Nephron progenitor cell (in vitro differentiated cells): ENCODE data around the gene PTBP3.

Experiments used
- DNase-seq: peaks from one replicate; pipeline ENCODE4 v3.0.0; 2021
- H3K27ac Mint-ChIP-seq: 2 replicates; pipeline ENCODE4 v1.8.0; 2021; ENCODE audit warnings: mild to moderate bottlenecking, moderate library complexity, mixed read lengths
- H3K27me3 Mint-ChIP-seq: 2 replicates; pipeline ENCODE4 v1.8.0; 2021; ENCODE audit warnings: mild to moderate bottlenecking, low read depth, mixed read lengths; ENCODE audit not compliant: poor library complexity
- H3K36me3 Mint-ChIP-seq: 2 replicates; pipeline ENCODE4 v1.8.0; 2021; ENCODE audit warnings: low read depth, mixed read lengths
- H3K4me1 Mint-ChIP-seq: 2 replicates; pipeline ENCODE4 v1.8.0; 2021; ENCODE audit warnings: mixed read lengths
- H3K4me3 Mint-ChIP-seq: 2 replicates; pipeline ENCODE4 v1.8.0; 2021; ENCODE audit warnings: mild to moderate bottlenecking, moderate library complexity, mixed read lengths
- H3K9me3 Mint-ChIP-seq: 2 replicates; pipeline ENCODE4 v1.8.0; 2021; ENCODE audit warnings: mild to moderate bottlenecking, moderate library complexity, mixed read lengths
- CTCF ChIP-seq: fragments of 200-600 bp; sonication (generic); IDR thresholded peaks from 2 replicates; pipeline ENCODE4 v1.5.0; 2021; ENCODE audit warnings: antibody characterized with exemption

The PTBP3 gene

DNA sequence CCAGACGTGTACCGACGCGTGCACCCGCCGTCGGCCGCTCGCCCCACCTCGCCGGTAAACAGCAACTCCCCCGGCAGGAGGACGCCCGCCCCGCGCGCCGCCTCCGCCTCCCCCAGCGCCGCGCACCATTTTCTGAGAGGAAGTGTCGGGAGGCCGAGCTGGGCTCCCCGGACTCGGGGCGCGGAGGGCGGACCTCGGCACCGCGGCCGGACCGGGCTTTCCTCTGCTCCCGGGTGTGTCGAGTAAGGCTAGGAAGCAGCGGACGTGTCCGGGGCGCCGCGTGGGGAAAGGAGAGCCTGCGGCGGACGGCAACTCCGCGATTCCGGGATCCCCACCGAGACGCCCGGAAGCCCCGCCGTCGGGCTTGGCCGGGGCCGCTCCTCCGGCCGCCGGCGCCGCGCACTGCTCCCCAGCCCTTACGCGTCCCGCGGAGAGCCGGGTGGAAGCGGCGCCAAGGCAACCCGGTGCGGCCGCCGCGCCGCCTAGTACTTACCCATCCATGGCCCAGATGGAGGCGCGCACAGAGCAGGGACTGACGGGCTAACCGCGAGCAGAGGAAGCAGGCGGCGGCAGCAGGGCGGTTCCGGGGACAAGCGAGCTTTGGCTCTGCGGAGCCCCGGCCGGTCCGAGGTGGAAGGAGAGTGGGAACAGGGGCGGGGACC lies at the start of gene PTBP3:
PTBP3 (minus strand) TSS at position 643 of the 662 bp plus-strand sequence. CDS start 35,754 bp downstream, outside the sequence.
- Mint-ChIP-seq H3K4me3 (peak within 1 kb of the TSS; percentile 97), H3K4me1 (peaks cover 34% of the 10 kb centered on the region), H3K27me3 (peaks cover 4% of the 10 kb centered on the region), H3K9me3 (peaks cover 4% of the 10 kb centered on the region), H3K27ac (peak within 1 kb of the TSS; percentile 97), H3K36me3 (peaks cover 9% of the 10 kb centered on the region)
- peak; percentile 80 for DNase-seq
- TF ChIP-seq CTCF = no peak

GRCh38 chr9:112382501-112383364 lies 49.3 kb upstream of the PTBP3 start:
- Mint-ChIP-seq H3K27me3 (peaks cover 6% of the 10 kb centered on the region), H3K4me3 (no peak overlapping the region), H3K36me3 (peaks cover 35% of the 10 kb centered on the region), H3K27ac (no peak overlapping the region), H3K4me1 (peaks cover 60% of the 10 kb centered on the region), H3K9me3 (peaks cover 12% of the 10 kb centered on the region)
- DNase-seq = no peak
- TF ChIP-seq CTCF = no peak

GRCh38 chr9:112382066-112382465 lies 48.6 kb upstream of the PTBP3 start:
- Mint-ChIP-seq H3K36me3 (peaks cover 36% of the 10 kb centered on the region), H3K4me3 (no peak overlapping the region), H3K9me3 (peaks cover 19% of the 10 kb centered on the region), H3K4me1 (peaks cover 64% of the 10 kb centered on the region), H3K27me3 (peaks cover 6% of the 10 kb centered on the region), H3K27ac (no peak overlapping the region)
- TF ChIP-seq CTCF = no peak
- no peak for DNase-seq

- Mint-ChIP-seq H3K36me3 (peaks cover 35% of the 10 kb centered on the region), H3K9me3 (peaks cover 28% of the 10 kb centered on the region), H3K4me3 (peak overlapping the region; percentile 96), H3K4me1 (peaks cover 64% of the 10 kb centered on the region), H3K27me3 (no peaks in the 10 kb centered on the region), H3K27ac (peak overlapping the region; percentile 97)
- TF ChIP-seq CTCF = no peak
- no peak for DNase-seq
These were observed 47.4 kb upstream of the PTBP3 start for GRCh38 chr9:112380825-112381221.

DNA sequence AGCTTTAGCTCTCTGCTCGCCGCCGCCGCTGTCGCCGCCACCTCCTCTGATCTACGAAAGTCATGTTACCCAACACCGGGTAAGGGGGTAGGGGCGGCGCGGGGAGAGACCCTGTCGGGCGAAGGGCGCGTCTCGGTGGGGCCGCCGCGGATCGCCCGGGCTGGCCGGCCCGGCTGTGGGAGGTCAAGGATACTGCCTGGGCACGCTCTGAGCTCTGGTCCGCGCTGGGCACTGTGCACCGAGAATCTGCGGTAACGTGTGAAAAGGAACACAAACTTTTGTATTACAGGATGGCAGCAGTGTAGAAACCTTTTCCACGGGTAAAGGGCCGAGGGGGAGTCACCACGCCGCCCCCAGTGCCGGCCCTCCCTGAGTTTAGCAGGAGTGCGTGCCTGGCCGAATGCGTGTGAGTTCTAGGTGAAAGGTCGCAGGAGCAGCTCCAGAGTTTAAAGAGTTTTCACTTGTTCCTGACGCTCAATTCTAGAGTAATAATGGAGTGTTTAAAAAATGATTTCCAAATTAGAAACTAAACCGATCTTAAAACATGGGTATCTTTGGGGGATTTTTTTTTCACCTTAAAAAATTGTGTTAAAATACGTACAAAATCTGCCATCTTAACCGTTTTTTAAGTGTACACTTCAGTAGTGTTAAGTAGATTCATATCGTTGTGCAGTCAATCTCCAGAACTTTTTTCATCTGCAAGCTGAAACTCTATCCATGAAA lies 46.8 kb upstream of the PTBP3 start, which contains the start of gene HSDL2:
HSDL2 (plus strand) TSS at position 7 of the 723 bp plus-strand sequence; CDS start at position 63, 56 bp downstream.
- Mint-ChIP-seq H3K9me3 (peaks cover 32% of the 10 kb centered on the region), H3K4me3 (peak within 1 kb of the TSS; percentile 96), H3K27ac (peak within 1 kb of the TSS; percentile 99), H3K36me3 (peaks cover 40% of the 10 kb centered on the region), H3K4me1 (peaks cover 64% of the 10 kb centered on the region), H3K27me3 (no peaks in the 10 kb centered on the region)
- no peak for TF ChIP-seq CTCF
- no peak for DNase-seq
